Prostate gland (tissue), 2 donors: ENCODE results near the gene WNK2. TPM values are rescaled to one million over a fixed set of nuclear protein-coding genes. Genes with fewer than 3 reads are reported as not detected.
A peak's percentile ranks its signal among the peaks of the same experiment; 100 is the strongest.
"Not testable (repeated sequence)": the region's sequence is repeated elsewhere in the genome, so short reads cannot be mapped to it uniquely, and the experiment has no call there.

ENCODE experiments used
- DNase-seq: peaks from one replicate; pipeline ENCODE4 v3.0.0-alpha.2; 2019; ENCODE audit warnings: low spot score
- H3K27ac ChIP-seq, 2 donors: fragments of 200-600 bp; sonication (generic); 2 replicates each; pipeline ENCODE4 v1.5.1; 2017 to 2019
- H3K27me3 ChIP-seq: fragments of 200-600 bp; sonication (generic); replicated peaks from 2 replicates; pipeline ENCODE4 v1.5.1; 2019; ENCODE audit not compliant: insufficient read depth
- H3K36me3 ChIP-seq, 2 donors: fragments of 200-600 bp; sonication (generic); 1 replicate in 1 of 2; 2 replicates in 1 of 2; pipeline versions ENCODE4 v1.5.1 to v1.8.1; 2017 to 2019
- H3K4me1 ChIP-seq: fragments of 200-600 bp; sonication (generic); replicated peaks from 2 replicates; pipeline ENCODE4 v1.5.1; 2019
- H3K4me3 ChIP-seq, 2 donors: fragments of 200-600 bp; sonication (generic); 2 replicates each; pipeline ENCODE4 v1.5.1; 2017 to 2019
- H3K9me3 ChIP-seq: fragments of 200-600 bp; sonication (generic); 2 replicates; pipeline ENCODE4 v1.5.1; 2017
- POLR2A ChIP-seq: fragments of 450-650 bp; IDR thresholded peaks from one replicate; pipeline ENCODE4 v1.6.1; 2016; ENCODE audit warnings: antibody characterized with exemption, mild to moderate bottlenecking
- POLR2AphosphoS5 ChIP-seq: sonication (generic); formaldehyde crosslinking; IDR thresholded peaks from one replicate; pipeline ENCODE4 v1.6.1; 2017; ENCODE audit warnings: antibody characterized with exemption
- WGBS: methylation state at CpG from one replicate; pipeline ENCODE4 v1.1.5; 2018; 5-methylcytosine and 5-hydroxymethylcytosine counted together
- intact Hi-C: fragments of 100-400 bp; cut with DNase I; formaldehyde crosslinking; loops from one replicate; pipeline ENCODE4 v1.14.2; 2022
- total RNA-seq, 2 donors: library from RNA; depleted of rRNA; stranded (reverse); fragments of >200 nt; gene quantifications; one replicate each; pipeline ENCODE4 v1.1.0, GENCODE V29; 2016
- TF ChIP-seq, protein P1 (sequence below), 4 experiments: fragments of 200-600 bp in 2 of 4; fragments of 450-650 bp in 2 of 4; sonication (generic) in 2 of 4; IDR thresholded peaks; 1 replicate in 3 of 4; 2 replicates in 1 of 4; pipeline ENCODE4 v1.5.1; 2016 to 2019; ENCODE audit warnings: antibody characterized with exemption in 4 of 4, mild to moderate bottlenecking in 2 of 4, moderate library complexity in 2 of 4

The WNK2 gene
- total RNA-seq, 2 donors from 2014 or later, result 77.9 to 136 TPM

DNA sequence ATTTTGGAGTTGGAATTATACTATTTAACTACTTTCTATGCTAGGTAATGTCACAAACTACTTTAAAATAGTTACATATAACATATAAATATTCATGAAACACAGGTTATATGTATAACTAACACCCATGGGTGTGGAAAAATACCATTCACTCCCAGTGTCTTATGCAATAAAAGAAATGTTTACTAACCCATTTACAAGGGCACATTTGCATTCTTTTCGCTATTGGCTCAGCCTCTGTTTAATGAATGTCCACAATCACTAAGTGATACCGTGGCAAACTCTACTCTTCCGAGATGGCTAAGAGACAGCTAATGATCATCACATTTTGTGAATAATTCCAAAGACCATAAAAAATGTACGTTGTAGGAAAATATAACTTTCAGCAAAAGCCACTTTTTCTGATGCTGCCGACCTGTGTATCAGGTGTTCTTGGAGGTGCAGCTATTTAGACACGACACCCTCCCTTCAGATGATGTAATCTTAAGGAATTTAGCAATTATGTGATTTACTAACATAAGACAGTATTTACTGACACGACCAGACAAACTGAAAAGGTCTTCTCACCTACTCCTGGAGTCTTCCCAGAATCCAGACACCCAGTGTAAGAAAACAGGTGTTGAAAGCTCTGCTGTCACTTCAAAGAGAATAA lies 145.8 kb downstream of the WNK2 start:
- intact Hi-C loops, result no loop called here
- Histone ChIP-seq H3K27me3 (no peaks in the 10 kb centered on the region), H3K27ac (no peak overlapping the region), H3K9me3 (no peaks in the 10 kb centered on the region), H3K4me3 (no peak overlapping the region), H3K4me1 (no peaks in the 10 kb centered on the region), H3K36me3 (no peaks in the 10 kb centered on the region)
- 56% methylated on average over 7 of the region's 7 CpGs for WGBS
- DNase-seq, result peak; percentile 25
- TF ChIP-seq, protein P1, sequence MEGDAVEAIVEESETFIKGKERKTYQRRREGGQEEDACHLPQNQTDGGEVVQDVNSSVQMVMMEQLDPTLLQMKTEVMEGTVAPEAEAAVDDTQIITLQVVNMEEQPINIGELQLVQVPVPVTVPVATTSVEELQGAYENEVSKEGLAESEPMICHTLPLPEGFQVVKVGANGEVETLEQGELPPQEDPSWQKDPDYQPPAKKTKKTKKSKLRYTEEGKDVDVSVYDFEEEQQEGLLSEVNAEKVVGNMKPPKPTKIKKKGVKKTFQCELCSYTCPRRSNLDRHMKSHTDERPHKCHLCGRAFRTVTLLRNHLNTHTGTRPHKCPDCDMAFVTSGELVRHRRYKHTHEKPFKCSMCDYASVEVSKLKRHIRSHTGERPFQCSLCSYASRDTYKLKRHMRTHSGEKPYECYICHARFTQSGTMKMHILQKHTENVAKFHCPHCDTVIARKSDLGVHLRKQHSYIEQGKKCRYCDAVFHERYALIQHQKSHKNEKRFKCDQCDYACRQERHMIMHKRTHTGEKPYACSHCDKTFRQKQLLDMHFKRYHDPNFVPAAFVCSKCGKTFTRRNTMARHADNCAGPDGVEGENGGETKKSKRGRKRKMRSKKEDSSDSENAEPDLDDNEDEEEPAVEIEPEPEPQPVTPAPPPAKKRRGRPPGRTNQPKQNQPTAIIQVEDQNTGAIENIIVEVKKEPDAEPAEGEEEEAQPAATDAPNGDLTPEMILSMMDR (IDR thresholded peaks at IDR 0.05), result no peak
- TF ChIP-seq POLR2AphosphoS5 (peak; percentile 64), POLR2A (no peak)

DNA sequence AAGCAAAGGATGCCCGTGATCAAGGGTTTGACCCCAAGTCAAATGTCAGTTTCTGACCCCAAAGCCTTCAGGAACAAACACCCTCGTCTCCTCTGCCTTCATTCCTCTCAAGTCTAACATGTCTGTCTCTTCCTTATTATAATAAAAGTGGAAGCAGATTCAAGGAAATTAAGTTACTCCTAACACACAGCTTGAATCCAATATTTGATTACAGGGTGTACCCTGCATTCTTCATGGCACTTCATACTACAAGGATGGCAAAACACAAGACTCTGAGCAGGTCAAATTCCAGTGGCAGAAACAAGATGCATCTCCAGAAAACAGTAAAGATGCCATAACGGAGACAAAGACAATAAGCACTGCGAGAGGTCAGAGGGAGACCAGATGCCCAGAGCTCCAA lies 148.4 kb downstream of the WNK2 start:
- no peak overlapping the region for H3K4me3 ChIP-seq
- no peak overlapping the region for H3K27ac ChIP-seq
- DNase-seq, result no peak
- 72% methylated on average over 4 of the region's 4 CpGs for WGBS
- no peaks in the 10 kb centered on the region for H3K9me3 ChIP-seq
- intact Hi-C loops, result no loop called here
- no peaks in the 10 kb centered on the region for H3K4me1 ChIP-seq
- no peaks in the 10 kb centered on the region for H3K27me3 ChIP-seq
- H3K36me3 ChIP-seq, result no peaks in the 10 kb centered on the region
- TF ChIP-seq POLR2A (no peak), POLR2AphosphoS5 (no peak)
- TF ChIP-seq, protein P1 (IDR thresholded peaks at IDR 0.05), result no peak

DNA sequence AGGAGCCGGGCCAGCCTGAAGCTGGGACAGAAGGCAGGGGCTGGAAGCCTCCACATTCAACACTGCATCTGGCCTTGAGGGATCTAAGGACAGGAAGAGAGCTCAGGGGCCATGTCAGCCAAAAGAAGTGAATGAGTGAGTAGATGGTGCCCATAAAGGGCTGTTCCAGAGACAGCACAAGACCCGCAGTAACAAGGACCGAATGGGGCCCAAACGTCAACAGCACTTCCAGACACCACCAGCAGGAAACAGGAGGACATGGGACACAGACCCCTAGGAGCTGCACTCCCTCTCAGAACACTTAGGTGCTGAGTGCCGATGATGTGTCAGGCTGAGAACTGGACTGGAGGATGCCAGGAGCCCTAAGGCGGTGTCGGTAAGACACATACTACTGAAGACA lies 152.8 kb downstream of the WNK2 start:
- Histone ChIP-seq H3K36me3 (no peaks in the 10 kb centered on the region), H3K4me3 (no peak overlapping the region), H3K9me3 (no peaks in the 10 kb centered on the region), H3K27ac (no peak overlapping the region), H3K4me1 (no peaks in the 10 kb centered on the region), H3K27me3 (no peaks in the 10 kb centered on the region)
- 69% methylated on average over 7 of the region's 7 CpGs for whole genome bisulfite sequencing
- intact Hi-C loops, result no loop called here
- TF ChIP-seq POLR2A (no peak), POLR2AphosphoS5 (no peak)
- TF ChIP-seq, protein P1 (IDR thresholded peaks at IDR 0.05), result no peak
- DNase-seq, result no peak

DNA sequence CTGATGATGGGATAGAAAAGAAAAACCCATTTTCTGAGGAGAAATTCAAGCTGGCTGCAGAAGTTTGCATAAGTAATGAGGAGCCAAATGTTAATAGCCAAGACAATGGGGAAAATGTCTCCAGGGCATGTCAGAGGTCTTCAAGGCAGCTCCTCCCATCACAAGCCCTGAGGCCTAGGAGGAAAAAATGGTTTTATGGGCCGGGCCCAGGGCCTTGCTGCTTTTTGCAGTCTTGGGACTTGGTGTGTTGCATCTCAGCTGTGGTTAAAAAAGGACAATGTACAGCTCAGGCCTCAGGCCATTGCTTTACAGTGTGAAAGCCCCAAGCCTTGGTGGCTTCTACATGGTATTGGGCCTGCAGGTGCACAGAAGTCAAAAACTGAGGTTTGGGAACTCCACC lies 154.3 kb downstream of the WNK2 start:
- DNase-seq, H3K27ac ChIP-seq, intact Hi-C loops, H3K4me3 ChIP-seq, H3K36me3 ChIP-seq, H3K4me1 ChIP-seq, H3K9me3 ChIP-seq, H3K27me3 ChIP-seq: not testable (repeated sequence)
- 57% methylated on average over 1 of the region's 1 CpG for WGBS

DNA sequence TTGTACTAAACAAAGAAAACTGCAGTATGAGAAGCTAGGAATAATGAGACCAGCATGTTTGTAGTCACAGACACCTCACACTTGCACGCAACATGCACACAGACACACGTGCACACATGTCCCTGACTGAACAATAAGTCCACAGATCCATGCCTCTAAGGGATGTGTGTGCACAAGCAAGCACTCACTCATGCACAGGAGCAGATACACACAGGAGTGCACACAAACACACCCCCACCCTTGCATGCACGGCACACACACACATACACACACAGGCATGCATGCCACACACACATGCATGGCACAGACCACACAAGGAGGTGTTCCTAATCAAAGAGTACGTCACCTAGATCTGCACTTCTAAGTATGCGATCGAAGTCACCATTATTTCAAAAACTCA lies 156.2 kb downstream of the WNK2 start:
- TF ChIP-seq POLR2AphosphoS5, result no peak
- no peak for TF ChIP-seq POLR2A
- TF ChIP-seq, protein P1 (IDR thresholded peaks at IDR 0.05), result no peak
- H3K4me1 ChIP-seq, result no peaks in the 10 kb centered on the region
- no peak overlapping the region for H3K27ac ChIP-seq
- 82% methylated on average over 6 of the region's 6 CpGs for WGBS
- H3K27me3 ChIP-seq, result no peaks in the 10 kb centered on the region
- H3K36me3 ChIP-seq, result no peaks in the 10 kb centered on the region
- no peak overlapping the region for H3K4me3 ChIP-seq
- no peaks in the 10 kb centered on the region for H3K9me3 ChIP-seq
- intact Hi-C loops, result no loop called here
- DNase-seq, result no peak

DNA sequence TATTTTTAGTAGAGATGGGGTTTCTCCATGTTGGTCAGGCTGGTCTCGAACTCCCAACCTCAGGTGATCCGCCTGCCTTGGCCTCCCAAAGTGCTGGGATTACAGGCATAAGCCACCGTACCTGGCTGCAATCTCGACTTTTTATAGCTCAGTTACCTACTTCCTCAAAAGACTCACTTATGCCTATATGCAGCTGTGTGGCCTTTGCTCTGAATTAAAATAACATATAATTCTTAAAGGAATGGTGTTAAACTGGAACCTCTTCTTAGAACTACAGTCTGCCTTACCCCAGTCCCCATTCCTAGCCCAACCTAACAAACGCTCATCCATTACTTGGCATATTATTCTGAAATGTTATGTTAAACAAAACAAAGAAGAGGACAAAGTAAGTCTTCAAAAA lies 157.9 kb downstream of the WNK2 start:
- H3K9me3 ChIP-seq, H3K27ac ChIP-seq, H3K27me3 ChIP-seq, intact Hi-C loops, H3K4me3 ChIP-seq, DNase-seq, H3K36me3 ChIP-seq, H3K4me1 ChIP-seq: not testable (repeated sequence)
- 75% methylated on average over 5 of the region's 5 CpGs for WGBS
